Endothelial cell (in vitro differentiated cells): ENCODE data around the gene APC2. TPM values are rescaled to one million over a fixed set of nuclear protein-coding genes. Genes with fewer than 3 reads are reported as not detected.
"Not testable (repeated sequence)": the region's sequence is repeated elsewhere in the genome, so short reads cannot be mapped to it uniquely, and the experiment has no call there.

Source experiments
- DNase-seq: peaks from one replicate; pipeline ENCODE4 v3.0.0; 2021; ENCODE audit warnings: low spot score
- H3K27ac Mint-ChIP-seq: one replicate; pipeline ENCODE4 v1.8.0; 2021; ENCODE audit warnings: mixed read lengths, inconsistent platforms; ENCODE audit not compliant: unreplicated experiment
- H3K27me3 Mint-ChIP-seq: one replicate; pipeline ENCODE4 v1.8.0; 2021; ENCODE audit warnings: mild to moderate bottlenecking, moderate library complexity, mixed read lengths, inconsistent platforms; ENCODE audit not compliant: unreplicated experiment
- H3K36me3 Mint-ChIP-seq: one replicate; pipeline ENCODE4 v1.8.0; 2021; ENCODE audit warnings: mild to moderate bottlenecking, low read depth, mixed read lengths, inconsistent platforms; ENCODE audit not compliant: unreplicated experiment
- H3K4me1 Mint-ChIP-seq: one replicate; pipeline ENCODE4 v1.8.0; 2021; ENCODE audit warnings: mild to moderate bottlenecking, mixed read lengths, inconsistent platforms; ENCODE audit not compliant: unreplicated experiment
- H3K4me3 Mint-ChIP-seq: one replicate; pipeline ENCODE4 v1.8.0; 2021; ENCODE audit warnings: mild to moderate bottlenecking, mixed read lengths, inconsistent platforms; ENCODE audit not compliant: unreplicated experiment
- H3K9me3 Mint-ChIP-seq: one replicate; pipeline ENCODE4 v1.8.0; 2021; ENCODE audit warnings: mixed read lengths, inconsistent platforms; ENCODE audit not compliant: unreplicated experiment
- CTCF ChIP-seq: fragments of 200-600 bp; sonication (generic); IDR thresholded peaks from one replicate; pipeline ENCODE4 v1.5.0; 2021; ENCODE audit warnings: antibody characterized with exemption; ENCODE audit not compliant: unreplicated experiment
- total RNA-seq: library from RNA; stranded (reverse); fragmentation: NEBNext Ultra II Directional; extraction: Animal tissue kit (Norgen Biotek cat#: 25700); gene quantifications from one replicate; pipeline ENCODE4 v1.2.1, GENCODE V29; 2021; ENCODE audit not compliant: unreplicated experiment

APC2 gene
- total RNA-seq, 1 donor from 2014 or later = 1.9 TPM

GRCh38 chr19:1435378-1435989 lies 14.4 kb upstream of the APC2 start:
- peaks cover 12% of the 10 kb centered on the region for H3K36me3 Mint-ChIP-seq
- H3K4me3 Mint-ChIP-seq = peak overlapping the region; percentile 69
- DNase-seq = no peak
- TF ChIP-seq CTCF = no peak
- H3K4me1 Mint-ChIP-seq = peaks cover 3% of the 10 kb centered on the region
- H3K9me3 Mint-ChIP-seq = no peaks in the 10 kb centered on the region
- no peak overlapping the region for H3K27ac Mint-ChIP-seq
- H3K27me3 Mint-ChIP-seq = peaks cover 7% of the 10 kb centered on the region

- no peak for TF ChIP-seq CTCF
- Mint-ChIP-seq H3K36me3 (peaks cover 26% of the 10 kb centered on the region), H3K9me3 (no peaks in the 10 kb centered on the region), H3K27ac (no peak overlapping the region), H3K27me3 (peaks cover 3% of the 10 kb centered on the region), H3K4me3 (peak overlapping the region; percentile 96), H3K4me1 (peaks cover 3% of the 10 kb centered on the region)
- DNase-seq = no peak
Measured at GRCh38 chr19:1437609-1438008, 12.3 kb upstream of the APC2 start.

- peak; percentile 97 for DNase-seq
- TF ChIP-seq CTCF = peak; percentile 90
- Mint-ChIP-seq H3K4me1 (peaks cover 3% of the 10 kb centered on the region), H3K36me3 (peaks cover 28% of the 10 kb centered on the region), H3K4me3 (peak within 1 kb of the TSS; percentile 96), H3K27me3 (peaks cover 5% of the 10 kb centered on the region), H3K27ac (peak within 1 kb of the TSS; percentile 95), H3K9me3 (no peaks in the 10 kb centered on the region)
Measured at GRCh38 chr19:1438035-1438932, 11.6 kb upstream of the APC2 start, which contains the start of gene RPS15. Gene RPS15, plus strand, starts transcription at chr19:1438396. Its CDS starts 30 bp downstream, at chr19:1438426.

GRCh38 chr19:1438933-1439354 lies 11.0 kb upstream of the APC2 start:
- Mint-ChIP-seq H3K4me3 (peak overlapping the region; percentile 96), H3K27me3 (peaks cover 5% of the 10 kb centered on the region), H3K36me3 (peaks cover 28% of the 10 kb centered on the region), H3K4me1 (peaks cover 3% of the 10 kb centered on the region), H3K27ac (peak overlapping the region; percentile 52), H3K9me3 (no peaks in the 10 kb centered on the region)
- DNase-seq = no peak
- no peak for TF ChIP-seq CTCF

- DNase-seq, H3K27me3 Mint-ChIP-seq, H3K9me3 Mint-ChIP-seq, H3K4me1 Mint-ChIP-seq: not testable (repeated sequence)
- H3K36me3 Mint-ChIP-seq = peaks cover 28% of the 10 kb centered on the region
- peak overlapping the region; percentile 61 for H3K27ac Mint-ChIP-seq
- H3K4me3 Mint-ChIP-seq = peak overlapping the region; percentile 96
Measured at GRCh38 chr19:1439525-1440417, 10.2 kb upstream of the APC2 start.
